HUDEP-2 (cell line): Measurements from ENCODE around the gene CACNG7.
"Not testable (repeated sequence)": the region's sequence is repeated elsewhere in the genome, so short reads cannot be mapped to it uniquely, and the experiment has no call there.

Source experiments
- DNase-seq, 76 experiments: peaks; one replicate each; lab custom pipeline; 2025; ENCODE audit not compliant: unreplicated experiment in 76 of 76; lab: John Stamatoyannopoulos, UW

Gene CACNG7

GRCh38 chr19:53947624-53948023 is 38.5 kb downstream of the CACNG7 start:
- peak in 6 of 76 experiments; percentile 8 to 20 (median 12) for DNase-seq

- not testable (repeated sequence) for DNase-seq
Observed at GRCh38 chr19:53948611-53949010, 39.5 kb downstream of the CACNG7 start.

DNA sequence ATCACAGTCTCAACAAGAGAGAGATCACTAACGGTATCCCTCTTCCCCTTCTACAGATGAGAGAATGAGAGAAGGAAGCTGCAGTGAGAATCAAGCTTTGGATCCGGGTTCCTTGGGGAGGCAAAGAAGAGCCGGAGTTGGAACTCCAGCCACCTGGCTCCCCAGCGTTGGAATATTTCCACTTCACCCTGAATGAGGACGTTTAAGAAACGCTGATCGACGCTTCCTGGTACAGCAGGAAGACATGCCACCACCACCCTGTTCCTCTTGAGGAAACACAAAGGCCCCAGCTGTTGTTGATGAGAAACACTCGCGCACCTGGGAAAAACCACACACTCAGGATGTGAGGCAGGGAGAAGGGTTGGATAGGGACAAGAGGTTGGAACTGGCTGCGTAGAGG is 42.4 kb downstream of the CACNG7 start:
- no peak for DNase-seq

DNA sequence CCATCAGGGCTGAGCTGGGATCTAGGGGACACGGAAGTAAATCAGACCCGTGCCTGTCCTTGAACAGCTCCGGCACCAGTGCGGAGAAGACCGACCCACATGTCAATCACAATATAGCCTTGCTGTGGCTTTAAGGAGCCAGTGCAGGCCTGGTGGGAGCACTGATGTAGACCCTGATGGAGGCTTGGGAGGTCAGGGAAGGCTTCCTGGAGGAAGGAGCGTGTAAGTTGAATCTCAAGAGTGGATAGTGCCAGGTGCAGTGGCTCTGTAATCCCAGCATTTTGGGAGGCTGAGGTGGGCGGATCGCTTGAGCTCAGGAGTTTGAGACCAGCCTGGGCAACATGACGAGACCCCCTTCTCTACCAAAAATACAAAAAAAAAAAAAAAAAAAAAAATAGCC is 42.9 kb downstream of the CACNG7 start:
- no peak for DNase-seq

DNA sequence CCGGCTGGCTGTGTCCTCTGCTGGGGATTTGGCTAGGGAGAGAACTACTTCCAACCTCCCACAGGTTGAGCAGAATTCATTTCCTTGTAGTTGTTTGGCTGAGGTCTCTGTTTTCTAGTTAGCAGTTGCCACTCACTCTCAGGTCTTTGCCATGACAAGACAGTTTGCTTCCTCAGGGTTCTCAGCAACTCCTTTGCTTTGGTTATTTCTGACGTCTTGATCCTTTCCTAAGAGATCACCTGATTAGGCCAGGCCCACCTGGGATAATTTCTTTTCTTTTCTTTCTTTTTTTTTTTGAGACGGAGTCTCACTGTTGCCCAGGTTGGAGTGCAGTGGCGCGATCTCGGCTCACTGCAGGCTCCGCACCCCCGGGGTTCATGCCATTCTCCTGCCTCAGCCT is 44.3 kb downstream of the CACNG7 start:
- DNase-seq, result no peak

DNA sequence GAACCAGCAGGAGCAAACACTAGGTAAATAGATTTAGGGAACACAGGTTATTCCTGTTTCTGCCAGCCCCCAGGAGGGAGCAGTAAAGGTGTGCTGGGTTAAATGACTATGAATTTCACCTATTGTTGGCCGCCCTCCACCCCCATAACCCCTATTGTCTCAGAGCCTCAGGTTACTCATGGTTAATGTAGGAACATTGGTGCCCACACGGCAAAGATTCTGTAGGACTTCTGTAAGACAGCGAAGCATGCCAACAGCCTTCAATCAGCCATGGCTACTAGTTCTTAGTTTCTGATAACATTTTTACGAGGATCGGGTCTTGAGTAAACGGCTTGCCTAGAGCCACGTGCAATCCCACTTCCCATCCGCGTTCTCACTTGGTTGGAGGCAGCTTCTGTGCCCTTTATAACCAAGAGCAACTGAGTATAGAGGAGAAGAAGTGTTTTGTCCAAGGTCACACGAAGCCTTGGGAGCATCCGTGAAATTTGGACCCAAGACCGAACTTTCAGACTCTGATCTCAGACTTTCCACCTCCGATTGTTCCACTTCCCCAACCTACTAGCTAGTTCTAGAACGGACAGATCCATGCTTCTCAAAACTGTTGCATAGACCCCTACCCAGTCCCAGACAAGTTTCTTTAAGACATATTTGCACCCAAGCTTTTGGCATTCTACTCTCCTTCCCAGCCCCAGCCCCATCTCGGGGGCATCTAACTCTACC is 48.5 kb downstream of the CACNG7 start:
- no peak for DNase-seq

DNA sequence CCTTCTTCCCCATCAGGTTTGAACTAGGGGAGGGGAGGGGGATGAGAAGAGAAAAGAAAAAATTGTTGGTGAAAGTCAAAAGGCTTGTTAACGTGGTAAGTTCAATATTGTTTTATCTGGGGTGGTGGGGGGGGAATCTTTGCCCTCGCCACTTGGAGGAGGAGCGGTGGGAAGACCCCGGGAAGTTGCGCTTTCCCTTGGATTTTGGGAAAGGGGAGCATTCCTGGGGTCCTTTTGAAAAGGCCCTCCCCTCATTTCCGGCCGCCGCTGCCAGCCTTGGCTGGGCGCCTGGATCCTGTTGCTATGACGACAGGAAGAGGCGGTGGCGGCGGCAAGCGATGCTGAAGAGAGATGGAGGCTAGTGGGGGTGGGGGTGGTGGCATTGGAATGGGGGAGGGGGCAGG is 49.1 kb downstream of the CACNG7 start:
- DNase-seq, result no peak

GRCh38 chr19:53958823-53959757 is 50.0 kb downstream of the CACNG7 start:
- DNase-seq, result no peak

- no peak for DNase-seq
Observed at GRCh38 chr19:53960187-53960586, 51.1 kb downstream of the CACNG7 start.

DNA sequence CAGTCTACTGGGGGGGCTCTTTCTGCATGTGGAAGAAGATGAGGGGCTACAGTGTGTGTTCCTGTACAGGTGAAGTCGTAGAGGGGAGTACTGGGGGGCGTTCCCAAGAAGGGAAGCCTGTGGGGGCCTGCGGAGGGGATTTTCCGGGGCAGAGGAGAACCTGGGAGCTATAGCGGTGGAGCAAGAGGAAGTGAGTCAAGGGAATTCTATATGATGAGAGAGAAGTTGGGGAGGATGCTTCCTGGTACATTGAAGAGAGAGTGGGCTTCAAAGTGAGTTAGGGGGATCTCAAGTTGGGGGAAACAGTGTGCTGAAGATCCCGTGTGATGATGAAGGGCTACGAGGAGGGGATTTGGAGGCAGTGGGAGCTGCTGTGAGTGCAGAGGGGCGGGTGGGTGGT is 51.8 kb downstream of the CACNG7 start:
- DNase-seq, result no peak

DNA sequence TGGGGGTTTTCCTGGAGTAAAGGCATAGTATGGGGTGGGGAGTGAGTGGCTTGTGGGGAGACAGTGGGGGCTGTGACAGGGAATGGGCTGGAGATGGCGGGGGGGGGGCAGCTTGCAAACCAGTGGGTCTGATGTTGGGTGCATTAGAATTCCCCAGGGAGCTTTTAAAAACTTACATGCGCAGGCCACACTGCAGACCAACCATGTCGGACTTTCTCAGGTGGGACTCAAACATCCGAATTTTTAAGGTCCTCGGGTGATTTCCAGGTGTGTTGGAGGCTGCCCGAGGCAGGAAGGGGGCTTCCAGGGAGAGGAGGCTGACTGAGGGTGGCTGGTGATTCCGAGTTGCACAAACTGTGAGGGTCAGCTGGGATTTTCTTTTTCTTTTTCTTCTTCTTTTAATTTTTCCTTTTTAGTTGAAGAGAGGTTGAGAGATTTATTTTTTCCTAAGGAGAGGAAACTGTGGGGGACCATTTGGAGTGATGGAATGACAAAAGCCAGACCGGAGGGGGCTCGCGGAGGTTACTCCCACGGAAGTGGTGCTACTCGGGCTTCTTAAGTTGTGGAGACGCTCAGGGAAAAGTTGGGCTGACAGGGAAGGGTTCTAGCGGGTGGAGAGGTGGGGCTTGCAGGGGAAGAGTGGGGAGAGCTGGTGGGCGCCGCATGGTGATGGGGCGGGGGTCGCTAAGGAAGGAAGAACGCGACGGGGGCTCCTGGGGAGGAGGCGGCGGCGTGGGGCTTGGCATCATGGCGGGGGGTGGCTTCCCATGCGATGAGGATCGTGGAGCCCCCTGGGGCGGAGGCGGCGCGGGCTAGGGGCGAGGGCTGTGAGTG is 52.7 kb downstream of the CACNG7 start:
- DNase-seq, result no peak

- no peak for DNase-seq
Observed at GRCh38 chr19:53962887-53963431, 53.9 kb downstream of the CACNG7 start, which contains the start of gene CACNG8. Gene CACNG8, plus strand, starts transcription at chr19:53962937.

- DNase-seq, result no peak
Observed at GRCh38 chr19:53965091-53965490, 56.0 kb downstream of the CACNG7 start.

DNA sequence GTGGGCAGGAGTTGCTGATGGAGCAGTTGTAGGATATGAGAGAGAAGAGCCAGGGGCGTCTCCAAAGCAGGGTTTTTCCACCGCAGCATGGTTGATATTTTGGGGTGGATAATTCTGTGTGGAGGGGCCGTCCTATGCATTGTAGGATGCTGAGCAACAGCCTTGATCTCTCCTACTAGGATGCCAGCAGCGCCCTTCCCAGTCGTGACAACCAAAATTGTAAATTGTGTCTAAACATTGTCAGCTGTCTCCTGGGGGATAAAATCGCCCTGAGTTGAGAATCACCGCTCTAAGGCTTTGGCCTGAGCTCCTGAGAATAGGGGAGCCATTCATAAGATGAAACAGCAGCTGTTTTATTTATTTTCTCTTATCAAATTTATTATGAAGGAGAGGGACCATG is 57.9 kb downstream of the CACNG7 start:
- DNase-seq, result no peak

DNA sequence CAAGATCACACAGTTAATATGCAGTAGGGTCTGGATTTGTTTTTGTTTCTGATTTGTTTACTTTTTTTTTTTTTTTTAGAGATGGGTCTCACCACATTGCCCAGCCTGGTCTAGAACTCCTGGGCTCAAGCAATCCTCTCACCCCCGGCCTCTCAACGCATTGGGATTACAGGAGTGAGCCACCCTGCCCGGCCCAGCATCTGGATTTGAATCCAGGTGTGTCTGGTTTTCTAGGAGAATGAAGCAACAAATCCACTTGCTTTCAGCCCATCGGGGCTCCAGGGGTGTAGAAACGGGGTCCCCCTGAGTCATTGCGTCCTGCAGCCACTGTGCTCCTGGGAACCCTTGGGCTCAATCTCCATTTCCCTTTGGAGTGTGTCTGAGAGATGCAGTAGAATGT is 60.3 kb downstream of the CACNG7 start:
- no peak for DNase-seq

- no peak for DNase-seq
Observed at GRCh38 chr19:53971673-53972072, 62.6 kb downstream of the CACNG7 start.

- peak in 62 of 76 experiments; percentile 7 to 72 (median 42) for DNase-seq
Observed at GRCh38 chr19:53977429-53977990, 68.4 kb downstream of the CACNG7 start.

DNA sequence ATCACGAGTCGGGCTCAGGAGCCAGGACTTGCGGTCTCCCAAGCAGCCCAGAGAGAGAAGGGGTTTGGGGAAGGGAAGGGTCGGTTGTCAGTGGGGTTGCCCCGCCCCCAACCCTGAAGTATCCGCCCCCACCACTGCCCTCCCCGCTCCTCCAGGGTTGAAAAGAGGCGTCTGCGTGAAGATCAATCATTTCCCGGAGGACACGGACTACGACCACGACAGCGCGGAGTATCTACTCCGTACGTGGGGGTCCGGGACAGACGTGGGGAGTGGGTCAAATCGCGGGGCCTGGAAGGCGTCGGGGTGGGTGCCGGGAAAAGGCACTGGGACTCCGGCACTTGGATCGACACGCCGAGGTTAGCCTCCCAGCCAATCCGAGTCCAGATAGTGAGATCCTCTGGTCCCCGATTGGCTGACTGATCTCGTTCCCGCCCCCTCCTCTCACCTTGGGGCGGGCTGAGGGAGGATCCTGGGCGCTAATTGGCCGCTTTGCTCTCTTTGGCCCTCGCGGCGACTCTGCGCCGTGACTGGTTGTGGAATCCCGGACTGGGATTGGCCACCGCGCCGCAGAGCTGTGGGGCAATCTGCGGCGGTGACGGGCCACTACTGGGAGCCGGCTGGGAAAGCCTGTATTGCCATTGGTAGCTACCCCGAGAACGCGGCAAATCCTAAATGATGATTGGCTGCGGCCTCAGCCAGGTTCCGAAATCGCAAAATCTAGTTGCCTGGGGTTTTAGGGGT is 69.1 kb downstream of the CACNG7 start:
- DNase-seq, result peak in 22 of 76 experiments; percentile 6 to 44 (median 24)

- no peak for DNase-seq
Observed at GRCh38 chr19:53978975-53979801, 70.1 kb downstream of the CACNG7 start.
